NT2/D1 (cell line): ENCODE results near the gene HOXA9.

Source experiments
- DNase-seq: peaks from one replicate; pipeline ENCODE4 v3.0.0-alpha.2; 2011; ENCODE audit warnings: low read depth, low spot score
- H3K27me3 ChIP-seq: 2 replicates; pipeline ENCODE4 v1.6.0; 2011; ENCODE audit warnings: mild to moderate bottlenecking; ENCODE audit not compliant: insufficient read length, insufficient read depth
- H3K36me3 ChIP-seq: 2 replicates; pipeline ENCODE4 v1.6.1; 2011; ENCODE audit warnings: mild to moderate bottlenecking, low read length, mixed read lengths; ENCODE audit not compliant: insufficient read depth, insufficient read length
- H3K4me1 ChIP-seq: 2 replicates; pipeline ENCODE4 v1.5.1; 2011; ENCODE audit not compliant: insufficient read depth, insufficient read length
- H3K4me3 ChIP-seq: 2 replicates; pipeline ENCODE4 v1.5.1; 2011; ENCODE audit warnings: low read depth; ENCODE audit not compliant: insufficient read length
- H3K9ac ChIP-seq: 2 replicates; pipeline ENCODE4 v1.6.0; 2011; ENCODE audit warnings: low read depth; ENCODE audit not compliant: insufficient read length
- H3K9me3 ChIP-seq: 2 replicates; pipeline ENCODE4 v1.5.1; 2011; ENCODE audit warnings: mild to moderate bottlenecking, low read length; ENCODE audit not compliant: insufficient read depth
- SUZ12 ChIP-seq: IDR thresholded peaks from 2 replicates; pipeline ENCODE4 v1.6.1; 2011; ENCODE audit not compliant: insufficient read length, insufficient read depth; ENCODE audit errors: extremely low read depth
- YY1 ChIP-seq: IDR thresholded peaks from 2 replicates; pipeline ENCODE4 v1.6.1; 2011; ENCODE audit not compliant: insufficient read length, insufficient read depth
- ZNF274 ChIP-seq: IDR thresholded peaks from 2 replicates; pipeline ENCODE4 v1.6.1; 2011; ENCODE audit warnings: mild to moderate bottlenecking, low read depth, low read length

The HOXA9 gene

DNA sequence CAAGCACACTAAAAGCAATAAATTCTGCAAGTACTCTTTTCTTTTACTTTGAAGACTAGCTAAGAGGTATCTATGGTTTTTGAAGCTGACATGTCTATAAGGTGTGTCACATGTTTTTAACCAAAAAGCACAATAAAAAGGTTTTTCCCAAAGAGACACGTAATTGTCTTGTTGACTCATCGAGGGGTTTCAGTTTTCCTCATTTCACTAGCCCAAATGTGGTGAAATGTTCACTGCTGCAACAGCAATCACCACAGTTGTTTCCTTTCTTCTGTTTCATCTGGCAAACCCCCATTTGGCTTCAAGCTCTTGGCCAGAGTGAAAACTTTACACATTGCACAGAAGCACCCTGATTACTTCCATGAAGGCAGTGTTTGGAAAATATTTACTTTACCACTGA, 30.9 kb downstream of the HOXA9 start:
- H3K4me3 ChIP-seq: no peak overlapping the region
- H3K27me3 ChIP-seq: peaks cover 98% of the 10 kb centered on the region
- H3K36me3 ChIP-seq: no peaks in the 10 kb centered on the region
- no peaks in the 10 kb centered on the region; the same call in 1 of the 2 replicates for H3K9me3 ChIP-seq
- no peaks in the 10 kb centered on the region for H3K4me1 ChIP-seq
- DNase-seq: no peak
- TF ChIP-seq SUZ12 (no peak), YY1 (no peak), ZNF274 (no peak)
- H3K9ac ChIP-seq: no peak overlapping the region

DNA sequence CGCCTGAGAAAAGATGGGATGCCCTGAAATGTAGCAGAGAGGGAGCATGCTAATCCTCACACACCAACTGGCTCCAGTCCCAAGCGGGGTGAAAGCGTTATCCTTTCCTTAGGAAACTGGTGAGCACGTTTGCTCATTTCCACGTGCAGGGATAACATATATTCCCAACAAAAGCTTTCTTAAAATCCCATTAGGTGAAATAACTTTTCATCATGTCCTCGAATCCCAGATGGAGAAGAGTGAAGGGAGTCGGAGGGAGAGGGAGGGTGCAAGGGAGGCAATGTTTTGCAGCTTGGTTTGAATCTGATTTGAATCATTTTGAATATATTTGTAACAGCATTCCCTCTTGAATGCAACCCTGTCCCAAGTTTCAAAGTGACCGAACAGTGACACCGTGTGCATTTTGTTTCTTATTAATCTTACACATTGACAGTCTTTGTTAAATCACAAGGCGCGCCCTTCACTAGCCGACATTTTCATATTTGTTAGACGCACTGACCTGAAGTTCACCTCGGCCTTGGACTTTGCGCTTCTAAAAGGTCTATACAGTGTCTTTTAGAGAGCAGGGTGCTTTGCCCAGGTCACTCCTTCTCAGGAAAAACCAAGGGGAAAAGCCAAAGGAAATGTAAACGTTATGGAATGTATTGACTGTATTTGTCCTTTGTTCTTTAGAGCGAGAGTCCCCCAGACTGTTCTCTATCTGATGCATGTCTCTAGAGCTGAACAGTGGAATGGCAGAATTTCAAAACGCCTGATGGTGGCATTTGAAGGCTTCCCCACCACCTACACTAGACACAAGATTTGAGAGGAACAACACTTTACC, 31.7 kb downstream of the HOXA9 start:
- no peak for DNase-seq
- no peak overlapping the region for H3K9ac ChIP-seq
- H3K36me3 ChIP-seq: no peaks in the 10 kb centered on the region
- H3K9me3 ChIP-seq: no peaks in the 10 kb centered on the region; the same call in 1 of the 2 replicates
- no peak for TF ChIP-seq SUZ12
- no peak for TF ChIP-seq ZNF274
- TF ChIP-seq YY1: no peak
- no peaks in the 10 kb centered on the region for H3K4me1 ChIP-seq
- H3K4me3 ChIP-seq: no peak overlapping the region
- H3K27me3 ChIP-seq: peaks cover 98% of the 10 kb centered on the region

DNA sequence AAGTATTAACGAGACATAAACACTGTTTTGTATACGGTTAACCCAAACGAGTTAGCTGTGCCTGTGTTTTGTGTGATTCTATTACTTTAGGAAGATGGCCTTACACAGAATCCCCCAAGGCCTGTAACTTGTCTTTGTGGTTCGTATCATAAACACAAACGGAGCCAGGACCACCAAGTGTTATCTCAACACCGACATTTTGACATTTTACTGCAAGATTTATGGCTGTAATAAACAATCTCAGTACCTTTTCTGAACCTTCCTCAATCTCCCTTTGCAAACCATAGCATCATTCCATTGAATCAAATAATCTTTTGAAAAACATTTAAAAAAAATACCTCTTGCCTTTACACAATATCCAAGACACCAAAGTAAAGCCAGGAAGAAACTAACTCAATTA, 32.4 kb downstream of the HOXA9 start:
- H3K9ac ChIP-seq: no peak overlapping the region
- TF ChIP-seq SUZ12: peak; percentile 8
- TF ChIP-seq YY1: no peak
- H3K4me3 ChIP-seq: no peak overlapping the region
- H3K36me3 ChIP-seq: no peaks in the 10 kb centered on the region
- no peaks in the 10 kb centered on the region; the same call in 1 of the 2 replicates for H3K9me3 ChIP-seq
- DNase-seq: no peak
- H3K27me3 ChIP-seq: peaks cover 98% of the 10 kb centered on the region
- H3K4me1 ChIP-seq: no peaks in the 10 kb centered on the region

DNA sequence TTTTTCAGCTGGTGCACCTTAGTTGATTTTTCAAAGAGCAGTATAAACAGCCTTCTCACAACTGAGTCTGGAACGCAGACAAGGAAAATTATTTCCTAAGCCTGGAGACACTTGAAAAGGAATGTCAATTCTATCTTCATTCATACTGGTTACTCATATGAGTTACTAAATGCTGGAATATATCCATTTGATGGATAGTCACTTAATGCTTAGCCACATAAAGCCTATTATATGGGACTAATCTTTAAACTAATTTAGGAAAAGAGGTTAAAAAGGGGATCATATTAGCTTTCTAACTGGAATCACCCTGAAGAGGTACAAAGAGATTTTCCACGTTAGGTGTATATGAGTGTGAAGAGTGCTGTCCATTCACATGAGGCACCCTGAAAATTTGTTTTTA, 33.1 kb downstream of the HOXA9 start:
- no peaks in the 10 kb centered on the region for H3K4me1 ChIP-seq
- no peak overlapping the region for H3K4me3 ChIP-seq
- H3K9me3 ChIP-seq: no peaks in the 10 kb centered on the region; the same call in 1 of the 2 replicates
- no peak overlapping the region for H3K9ac ChIP-seq
- DNase-seq: no peak
- peaks cover 98% of the 10 kb centered on the region for H3K27me3 ChIP-seq
- TF ChIP-seq SUZ12 (peak; percentile 9), ZNF274 (no peak), YY1 (no peak)
- no peaks in the 10 kb centered on the region for H3K36me3 ChIP-seq

DNA sequence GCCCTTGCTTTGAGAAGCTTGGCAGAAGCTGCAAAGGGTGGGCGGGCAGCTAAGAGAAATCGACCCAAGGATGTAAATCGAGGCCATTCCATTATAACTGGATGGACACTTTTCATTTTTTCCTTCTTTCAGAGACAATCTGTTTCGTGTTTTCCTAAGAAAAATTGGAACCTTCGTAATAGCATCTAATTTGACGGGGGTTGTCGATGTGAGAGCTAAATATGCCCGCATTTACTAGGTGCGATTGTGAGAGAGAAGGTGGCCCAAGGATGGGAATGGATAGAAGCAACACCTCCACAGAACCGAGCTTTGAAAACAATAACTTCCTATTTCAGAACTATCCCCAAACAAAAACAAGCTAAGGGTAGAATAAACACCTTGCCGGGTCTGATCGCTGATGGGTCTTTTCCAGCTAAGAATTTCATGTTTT, 33.9 kb downstream of the HOXA9 start:
- DNase-seq: no peak
- TF ChIP-seq YY1: no peak
- TF ChIP-seq ZNF274: no peak
- TF ChIP-seq SUZ12: no peak
- Histone ChIP-seq H3K36me3 (no peaks in the 10 kb centered on the region), H3K9me3 (no peaks in the 10 kb centered on the region; the same call in 1 of the 2 replicates), H3K4me1 (no peaks in the 10 kb centered on the region), H3K4me3 (peak overlapping the region; percentile 64), H3K27me3 (peaks cover 98% of the 10 kb centered on the region), H3K9ac (peak overlapping the region; percentile 68)

DNA sequence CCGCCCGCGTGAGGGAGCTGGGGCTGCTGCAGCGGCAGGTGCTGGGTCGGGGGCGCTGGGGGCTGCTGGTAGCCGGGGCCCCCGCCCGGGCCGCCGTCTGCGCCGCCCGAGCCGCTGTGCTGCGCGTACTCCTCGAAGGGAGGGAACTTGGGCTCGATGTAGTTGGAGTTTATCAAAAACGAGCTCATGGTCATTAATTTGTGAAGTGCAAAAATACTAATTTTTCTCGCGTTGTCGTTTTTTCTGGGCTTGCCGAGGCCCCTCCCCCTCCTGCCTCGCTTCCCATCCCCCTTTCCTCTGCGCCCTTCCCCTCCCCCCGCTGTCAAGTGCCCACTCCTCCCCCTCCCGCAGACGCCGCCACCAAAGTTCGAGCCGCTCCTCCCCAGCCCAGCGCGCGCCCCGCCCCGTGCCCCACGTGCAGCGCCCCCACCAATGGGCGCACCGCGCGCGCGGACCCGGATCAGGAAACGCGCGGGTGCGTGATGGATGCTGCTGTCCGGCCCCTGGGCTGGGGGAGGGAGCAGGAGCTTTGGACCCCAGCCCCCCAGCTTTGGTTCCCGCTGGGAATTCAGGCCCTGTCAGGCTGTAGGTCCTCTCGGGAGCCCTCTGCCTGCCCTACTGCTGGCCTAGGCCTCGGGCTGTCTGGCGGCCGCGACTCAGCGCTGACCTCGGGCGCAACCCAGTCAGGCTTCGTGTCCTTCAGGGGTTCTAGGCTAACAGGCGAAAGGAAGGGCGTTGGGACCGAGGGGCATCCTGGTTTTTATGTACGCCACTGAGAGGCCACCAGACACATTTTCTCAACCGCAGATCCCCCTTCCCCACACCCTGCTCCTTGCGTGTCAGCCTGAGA, 34.6 kb downstream of the HOXA9 start, which contains the start of gene HOXA4:
Gene HOXA4, minus strand, starts transcription at position 218 of the 850 bp plus-strand sequence. Its CDS starts 24 bp downstream, at position 194.
- peaks cover 98% of the 10 kb centered on the region for H3K27me3 ChIP-seq
- H3K4me3 ChIP-seq: peak within 1 kb of the TSS; percentile 64

More for the DNA sequence above, 34.6 kb downstream of the HOXA9 start, which contains the start of gene HOXA4:
- no peak for TF ChIP-seq SUZ12
- TF ChIP-seq ZNF274: no peak
- TF ChIP-seq YY1: no peak
- Histone ChIP-seq H3K4me1 (no peaks in the 10 kb centered on the region), H3K9ac (peak within 1 kb of the TSS; percentile 68), H3K9me3 (no peaks in the 10 kb centered on the region; the same call in 1 of the 2 replicates), H3K36me3 (no peaks in the 10 kb centered on the region)
- no peak for DNase-seq
